HepG2 (cell line): Measurements from ENCODE around the gene RUVBL1. TPM values are rescaled to one million over a fixed set of nuclear protein-coding genes. Genes with fewer than 3 reads are reported as not detected.

Experiments used
- ATAC-seq: fragments of 200-7000 bp; cut with Tn5 transposase; 3 replicates; pipeline ENCODE4 v1.9.1; 2020; ENCODE audit warnings: mild to moderate bottlenecking, moderate library complexity
- BruUV-seq: library from RNA; stranded (reverse); fragments of 400-500 nt; replicated peaks from 2 replicates; lab custom pipeline; 2021; lab: Mats Ljungman, UMichigan
- CTCF ChIA-PET: fragments of 300-600 bp; formaldehyde crosslinking; extraction: SDS; loops from one replicate; lab custom pipeline; 2021; ENCODE audit warnings: low total read pairs, inconsistent platforms, low intra/inter-chr PET ratio; lab: Yijun Ruan, JAX
- POLR2A ChIA-PET: fragments of 350-600 bp; sonication (Branson Sonifier 250); formaldehyde crosslinking; loops from one replicate; lab custom pipeline; 2020; ENCODE audit warnings: antibody characterized with exemption, inconsistent platforms; lab: Yijun Ruan, JAX
- DNase-seq: peaks from one replicate; pipeline ENCODE4 v3.0.0-alpha.2; 2015; ENCODE audit warnings: low spot score
- FAIRE-seq: peaks from 3 replicates; lab custom pipeline; 2011; peaks lifted over from hg19 to GRCh38; lab: Jason Lieb, UNC
- H2AFZ ChIP-seq: one replicate; pipeline ENCODE4 v1.6.1; 2011; ENCODE audit warnings: low read length, inconsistent platforms
- H3K27ac ChIP-seq: fragments of 300-600 bp; 3 replicates; pipeline ENCODE4 v1.8.0; 2011; ENCODE audit warnings: mixed run types, mild to moderate bottlenecking, mixed read lengths, low read length, inconsistent platforms; ENCODE audit not compliant: insufficient read depth; ENCODE audit errors: extremely low read length
- H3K27me3 ChIP-seq, 2 experiments: fragments of 200-600 bp in 1 of 2; 2 replicates in 1 of 2; 3 replicates in 1 of 2; pipeline versions ENCODE4 v1.6.0 to v1.8.0; 2011; ENCODE audit warnings: low read length in 2 of 2, mild to moderate bottlenecking in 2 of 2, moderate library complexity in 2 of 2, inconsistent platforms in 1 of 2; ENCODE audit not compliant: insufficient read depth in 2 of 2, control insufficient read depth in 1 of 2
- H3K36me3 ChIP-seq, 2 experiments: fragments of 200-600 bp in 1 of 2; replicated peaks in 1 of 2; 2 replicates in 1 of 2; 3 replicates in 1 of 2; pipeline versions ENCODE4 v1.5.1 to v1.8.0; 2011; ENCODE audit warnings: low read length in 2 of 2, inconsistent platforms in 1 of 2; ENCODE audit not compliant: insufficient read depth in 2 of 2, control insufficient read depth in 1 of 2
- H3K4me1 ChIP-seq: 2 replicates; pipeline ENCODE4 v1.5.1; 2012; ENCODE audit warnings: low read length, inconsistent platforms; ENCODE audit not compliant: insufficient read depth
- H3K4me2 ChIP-seq: 2 replicates; pipeline ENCODE4 v1.6.0; 2011; ENCODE audit warnings: low read depth, low read length, inconsistent platforms
- H3K4me3 ChIP-seq, 3 experiments: fragments of 200-600 bp in 1 of 3; sonication (generic), shearing (Covaris generic) in 1 of 3; replicated peaks in 1 of 3; 2 replicates each; pipeline ENCODE4 v1.5.1; 2011 to 2016; ENCODE audit warnings: low read length in 3 of 3, inconsistent platforms in 2 of 3, low read depth in 2 of 3, mild to moderate bottlenecking in 2 of 3, control low read depth in 1 of 3, mixed read lengths in 1 of 3; ENCODE audit not compliant: insufficient read depth in 1 of 3
- H3K79me2 ChIP-seq: one replicate; pipeline ENCODE4 v1.6.1; 2011; ENCODE audit warnings: low read length, inconsistent platforms; ENCODE audit not compliant: insufficient read depth
- H3K9ac ChIP-seq: 2 replicates; pipeline ENCODE4 v1.6.0; 2011; ENCODE audit warnings: mild to moderate bottlenecking, low read depth, low read length, inconsistent platforms; ENCODE audit not compliant: insufficient read depth
- H3K9me3 ChIP-seq: 2 replicates; pipeline ENCODE4 v1.5.1; 2012; ENCODE audit warnings: mild to moderate bottlenecking, low read length
- H4K20me1 ChIP-seq: 2 replicates; pipeline ENCODE4 v1.6.0; 2011; ENCODE audit warnings: inconsistent platforms, mild to moderate bottlenecking, low read length, moderate library complexity; ENCODE audit not compliant: insufficient read depth
- CBX5 ChIP-seq: sonication (generic); formaldehyde crosslinking; IDR thresholded peaks from 2 replicates; pipeline ENCODE4 v1.4.0; 2020; ENCODE audit warnings: missing genetic modification reagents, borderline replicate concordance
- CCDC6 ChIP-seq: sonication (generic); formaldehyde crosslinking; IDR thresholded peaks from 2 replicates; pipeline ENCODE4 v1.8.1; 2022; ENCODE audit warnings: mild to moderate bottlenecking, missing genetic modification reagents, moderate library complexity
- E2F1 ChIP-seq: sonication (generic); formaldehyde crosslinking; IDR thresholded peaks from 2 replicates; pipeline ENCODE4 v1.5.0; 2020; ENCODE audit warnings: missing genetic modification reagents
- FOXK1 ChIP-seq: sonication (generic); formaldehyde crosslinking; IDR thresholded peaks from 2 replicates; pipeline ENCODE4 v1.4.0; 2020; ENCODE audit warnings: low read depth, missing genetic modification reagents, borderline replicate concordance
- GABPA ChIP-seq, 2 experiments: IDR thresholded peaks; 2 replicates each; pipeline ENCODE4 v1.6.1; 2011 to 2016; ENCODE audit warnings: low read depth in 2 of 2, low read length in 1 of 2, missing biosample characterization in 1 of 2, missing genetic modification characterization in 1 of 2
- HIC2 ChIP-seq: sonication (generic); formaldehyde crosslinking; IDR thresholded peaks from 2 replicates; pipeline ENCODE4 v1.9.0; 2022; ENCODE audit warnings: low read depth, missing genetic modification reagents
- KDM3A ChIP-seq: IDR thresholded peaks from 2 replicates; pipeline ENCODE4 v1.6.1; 2018; ENCODE audit warnings: low read depth, missing compliant biosample characterization
- MED1 ChIP-seq: sonication (generic); formaldehyde crosslinking; IDR thresholded peaks from 2 replicates; pipeline ENCODE4 v1.4.0; 2020; ENCODE audit warnings: missing genetic modification reagents
- RXRA ChIP-seq: sonication (generic); formaldehyde crosslinking; IDR thresholded peaks from 2 replicates; pipeline ENCODE4 v1.5.1; 2020; ENCODE audit warnings: missing genetic modification reagents
- SAP130 ChIP-seq: IDR thresholded peaks from 2 replicates; pipeline ENCODE4 v1.6.1; 2016; ENCODE audit warnings: low read depth
- SNAPC2 ChIP-seq: sonication (generic); formaldehyde crosslinking; IDR thresholded peaks from 2 replicates; pipeline ENCODE4 v1.8.1; 2022; ENCODE audit warnings: mild to moderate bottlenecking, missing genetic modification reagents
- STAG1 ChIP-seq: sonication (generic); formaldehyde crosslinking; IDR thresholded peaks from 2 replicates; pipeline ENCODE4 v1.4.0; 2020; ENCODE audit warnings: missing genetic modification reagents
- TEAD3 ChIP-seq: optimal IDR thresholded peaks from 2 replicates; pipeline ENCODE3; 2016; ENCODE audit warnings: borderline replicate concordance
- TERF1 ChIP-seq: sonication (generic); formaldehyde crosslinking; IDR thresholded peaks from 2 replicates; pipeline ENCODE4 v1.8.0; 2022; ENCODE audit warnings: mild to moderate bottlenecking, missing genetic modification reagents, moderate library complexity
- TOE1 ChIP-seq: sonication (generic); formaldehyde crosslinking; IDR thresholded peaks from 2 replicates; pipeline ENCODE4 v1.4.0; 2020; ENCODE audit warnings: mild to moderate bottlenecking, missing genetic modification reagents
- YY1 ChIP-seq: IDR thresholded peaks from 2 replicates; pipeline ENCODE4 v1.6.1; 2011; ENCODE audit warnings: low read length, low read depth, moderate library complexity, mild to moderate bottlenecking; ENCODE audit not compliant: insufficient read depth, insufficient replicate concordance
- ZNF441 ChIP-seq: sonication (generic); formaldehyde crosslinking; IDR thresholded peaks from 2 replicates; pipeline ENCODE4 v1.7.0; 2021; ENCODE audit warnings: missing genetic modification reagents, borderline replicate concordance
- ZNF550 ChIP-seq: sonication (generic); formaldehyde crosslinking; IDR thresholded peaks from 2 replicates; pipeline ENCODE4 v1.4.0; 2020; ENCODE audit warnings: mild to moderate bottlenecking, missing genetic modification reagents, borderline replicate concordance
- WGBS: methylation state at CpG from one replicate; pipeline ENCODE4 v1.1.6; 2017; ENCODE audit warnings: low lambda C conversion rate; 5-methylcytosine and 5-hydroxymethylcytosine counted together
- in situ Hi-C: cut with HindIII; loops from 2 replicates; pipeline ENCODE4 v1.10.0; 2017; ENCODE audit warnings: low pct_unique_long_range_greater_than_20kb; ENCODE audit not compliant: extremely low pct_ligation_motif_present
- intact Hi-C: fragments of 100-400 bp; cut with micrococcal nuclease; formaldehyde crosslinking; loops from one replicate; pipeline ENCODE4 v1.10.0; 2022; ENCODE audit not compliant: unreplicated experiment
- polyA plus RNA-seq, 8 experiments: library from polyadenylated mRNA; depleted of rRNA in 3 of 8; stranded (reverse) in 7 of 8; unstranded in 1 of 8; fragments of >200 nt; fragmentation: Illumina TruSeq in 4 of 8; extraction: Trizol in 4 of 8; gene quantifications; 2 replicates each; pipeline versions ENCODE4 v1.2.1 to v1.2.3, GENCODE V29; 2011 to 2016; ENCODE audit warnings: low read depth in 4 of 8, missing spikeins in 1 of 8, mixed read lengths in 1 of 8; ENCODE audit not compliant: insufficient read depth in 1 of 8
- total RNA-seq, 5 experiments: library from RNA; depleted of rRNA; stranded (reverse); fragments of >200 nt; fragmentation: Illumina TruSeq; extraction: Trizol; gene quantifications; 2 replicates each; pipeline ENCODE4 v1.2.3, GENCODE V29; 2016; ENCODE audit warnings: low read depth in 1 of 5

The RUVBL1 gene
- total and polyA plus RNA-seq, 2 of the 13 experiments (the other 11 are each of a cell fraction or from before 2014, with no cell fraction given), result 32.7 to 86.3 TPM

GRCh38 chr3:128095222-128095703, 28.3 kb downstream of the RUVBL1 start (continued):
- peak; percentile 59; the same call in 1 of the 2 replicates for TF ChIP-seq HIC2 (CRISPR knock-in tag)
- peak; percentile 19; the same call in 1 of the 2 replicates for TF ChIP-seq FOXK1 (CRISPR knock-in tag)
- TF ChIP-seq RXRA, result peak; percentile 52; the same call in 1 of the 2 replicates
- TF ChIP-seq CCDC6 (CRISPR knock-in tag), result no peak
- no peak; the same call in 1 of the 2 replicates for TF ChIP-seq CBX5 (CRISPR knock-in tag)
- TF ChIP-seq SAP130 (CRISPR knock-in tag), result peak; percentile 39; the same call in 1 of the 2 replicates
- TF ChIP-seq E2F1 (CRISPR knock-in tag), result no peak

GRCh38 chr3:128094295-128095151, 29.1 kb downstream of the RUVBL1 start:
- in situ Hi-C loops (no loop called here), intact Hi-C loops (loop anchor here (1.0 kb wide), 1 partner anchor 39 kb away; no protein-coding TSS in a partner anchor)
- H3K4me2 ChIP-seq, result peak overlapping the region; percentile 37
- peak overlapping the region; percentile 43 for H3K27ac ChIP-seq
- H4K20me1 ChIP-seq, result no peaks in the 10 kb centered on the region
- no peaks in the 10 kb centered on the region for H3K9me3 ChIP-seq
- no peak overlapping the region for H3K9ac ChIP-seq
- BruUV-seq, result no TSS peak
- no peak overlapping the region for H2AFZ ChIP-seq
- ChIA-PET CTCF (interaction anchor here (1.8 to 3.3 kb wide), 2 partner anchors 39 to 403 kb away, joined by 4 to 24 read pairs; no protein-coding TSS in a partner anchor), POLR2A (interaction anchor here (1.0 to 1.9 kb wide), 4 partner anchors 29 to 73 kb away, joined by 4 to 12 read pairs (median 6); partner anchors contain the start of gene RUVBL1)
- no peaks in the 10 kb centered on the region for H3K79me2 ChIP-seq
- H3K36me3 ChIP-seq, result peaks cover 24 to 54% of the 10 kb centered on the region in 2 experiments
- no peak overlapping the region for H3K4me3 ChIP-seq
- peak; percentile 91 for ATAC-seq
- H3K27me3 ChIP-seq, result no peaks in the 10 kb centered on the region
- FAIRE-seq, result peak; percentile 71
- peaks cover 51% of the 10 kb centered on the region for H3K4me1 ChIP-seq
- DNase-seq, result peak; percentile 48
- 66% methylated on average over 12 of the region's 13 CpGs for WGBS
- TF ChIP-seq GABPA (IDR thresholded peaks at IDR 0.05; ENCODE audit: low read depth, low read length) (no peak), GABPA (CRISPR knock-in tag; IDR thresholded peaks at IDR 0.05; ENCODE audit: low read depth) (no peak), TEAD3 (CRISPR knock-in tag) (peak; percentile 62), TOE1 (CRISPR knock-in tag) (no peak), ZNF550 (CRISPR knock-in tag) (no peak), YY1 (peak; percentile 15), TERF1 (CRISPR knock-in tag) (no peak), MED1 (peak; percentile 9; the same call in 1 of the 2 replicates), STAG1 (CRISPR knock-in tag) (peak; percentile 69), KDM3A (CRISPR knock-in tag) (0 out of 2 replicates have a peak, but pooled peaks have one; percentile 43), ZNF441 (CRISPR knock-in tag) (peak; percentile 33; the same call in 1 of the 2 replicates), SNAPC2 (CRISPR knock-in tag) (peak; percentile 21; the same call in 1 of the 2 replicates)
